Ovary (tissue), 9 donors: ENCODE data around the gene SKIDA1. TPM values are rescaled to one million over a fixed set of nuclear protein-coding genes. Genes with fewer than 3 reads are reported as not detected.

Experiments
- DNase-seq, 5 donors: peaks; one replicate each; pipeline ENCODE4 v3.0.0-alpha.2; 2019 to 2020
- H3K27ac ChIP-seq, 2 donors: fragments of 200-600 bp; one replicate each; pipeline versions ENCODE4 v1.5.1 to v1.8.0; 2019 to 2022
- H3K27me3 ChIP-seq: fragments of 200-600 bp; one replicate; pipeline ENCODE4 v1.8.0; 2022
- H3K36me3 ChIP-seq: fragments of 200-600 bp; sonication (generic); one replicate; pipeline ENCODE4 v1.5.1; 2019
- H3K4me1 ChIP-seq: one replicate; pipeline ENCODE4 v1.8.1; 2013; ENCODE audit warnings: mild to moderate bottlenecking, moderate library complexity; ENCODE audit not compliant: insufficient read depth
- H3K4me3 ChIP-seq: fragments of 200-600 bp; sonication (generic); one replicate; pipeline ENCODE4 v1.5.1; 2017
- H3K9me3 ChIP-seq, 2 donors: fragments of 200-600 bp in 1 of 2; sonication (generic) in 1 of 2; one replicate each; pipeline versions ENCODE4 v1.5.1 to v1.8.1; 2013 to 2019; ENCODE audit warnings: mild to moderate bottlenecking in 1 of 2, moderate library complexity in 1 of 2
- CTCF ChIP-seq, 3 donors: fragments of 450-650 bp in 2 of 3; fragments of 200-600 bp in 1 of 3; IDR thresholded peaks; one replicate each; pipeline versions ENCODE4 v1.5.1 to v1.8.0; 2016 to 2022; ENCODE audit warnings: antibody characterized with exemption in 3 of 3, mild to moderate bottlenecking in 1 of 3
- EP300 ChIP-seq: sonication (generic); formaldehyde crosslinking; IDR thresholded peaks from one replicate; pipeline ENCODE4 v1.6.1; 2017; ENCODE audit warnings: antibody characterized with exemption
- POLR2A ChIP-seq: fragments of 450-650 bp; IDR thresholded peaks from one replicate; pipeline ENCODE4 v1.6.1; 2017; ENCODE audit warnings: antibody characterized with exemption, mild to moderate bottlenecking, moderate library complexity
- WGBS, 3 donors: extraction: QIAGEN DNeasy Blood & Tissue Kit in 1 of 3; methylation state at CpG; one replicate each; pipeline versions ENCODE4 v1.1.5 to v1.1.7; 2013 to 2017; 5-methylcytosine and 5-hydroxymethylcytosine counted together
- intact Hi-C, 4 donors: fragments of 100-400 bp; cut with DNase I; formaldehyde crosslinking; loops; one replicate each; pipeline versions ENCODE4 v1.11.0 to v1.15.1; 2022 to 2023
- polyA plus RNA-seq, 2 donors: library from polyadenylated mRNA; stranded (reverse); fragments of 200-250 nt in 1 of 2; fragments of 350-450 nt in 1 of 2; fragmentation: Illumina TruSeq in 1 of 2; extraction: RNeasy Lipid Tissue Mini Kit (QIAGEN cat#74804) in 1 of 2; gene quantifications; one replicate each; pipeline ENCODE4 v1.2.3, GENCODE V29; 2013 to 2014
- total RNA-seq, 7 donors: library from RNA; depleted of rRNA in 2 of 7; stranded (reverse); fragments of >200 nt in 2 of 7; fragmentation: NEBNext Ultra II Directional in 3 of 7; extraction: Animal tissue kit (Norgen Biotek cat#: 25700) in 3 of 7; gene quantifications; one replicate each; pipeline versions ENCODE4 v1.1.0 to v1.2.4, GENCODE V29; 2016 to 2023
- donor health status: DM: no; HTN: no; CAD: no; lungs with moderate emphysema.
- donor health status: DM: no; HTN: no; CAD: no.
- donor health status: Bipolar disorder and iron deficiency.
- donor health status: DM: yes; HTN: yes; CAD: no.
- donor health status: DM: no; HTN: no; CAD: no.
- donor health status: DM: yes; HTN: yes; CAD: no.

Gene SKIDA1
- total and polyA plus RNA-seq, 9 donors = 1.1 to 4.2 (median 3.1) TPM

- Histone ChIP-seq H3K36me3 (no peaks in the 10 kb centered on the region), H3K27ac (no peak overlapping the region), H3K4me1 (no peaks in the 10 kb centered on the region), H3K9me3 (no peaks in the 10 kb centered on the region), H3K27me3 (no peaks in the 10 kb centered on the region), H3K4me3 (no peak overlapping the region)
- no peak for TF ChIP-seq POLR2A
- no peak for TF ChIP-seq EP300
- no peak for TF ChIP-seq CTCF (IDR thresholded peaks at IDR 0.05)
- DNase-seq = no peak
- intact Hi-C loops = loop anchor here in 3 of 4 donors (10.0 kb wide), 4 partner anchors 215 to 1485 kb away; no protein-coding TSS in a partner anchor
- 95 to 97% (median 96%) methylated on average over 4 of the region's 4 CpGs for WGBS, 3 donors
These were observed 35.3 kb downstream of the SKIDA1 start for GRCh38 chr10:21490028-21490710.

GRCh38 chr10:21488957-21489446, 36.5 kb downstream of the SKIDA1 start:
- Histone ChIP-seq H3K27ac (no peak overlapping the region), H3K36me3 (no peaks in the 10 kb centered on the region), H3K9me3 (no peaks in the 10 kb centered on the region), H3K4me1 (no peaks in the 10 kb centered on the region), H3K27me3 (no peaks in the 10 kb centered on the region), H3K4me3 (no peak overlapping the region)
- TF ChIP-seq EP300 (no peak), CTCF (IDR thresholded peaks at IDR 0.05) (no peak), POLR2A (no peak)
- no peak for DNase-seq
- intact Hi-C loops = no loop called here
- WGBS, 3 donors = 54 to 64% (median 62%) methylated on average over 5 of the region's 5 CpGs

- H3K4me3 ChIP-seq = no peak overlapping the region
- no peak for DNase-seq
- TF ChIP-seq CTCF (IDR thresholded peaks at IDR 0.05) (no peak), POLR2A (no peak), EP300 (no peak)
- no peaks in the 10 kb centered on the region for H3K9me3 ChIP-seq
- intact Hi-C loops = no loop called here
- H3K36me3 ChIP-seq = no peaks in the 10 kb centered on the region
- H3K27ac ChIP-seq = no peak overlapping the region
- 32 to 38% (median 33%) methylated on average over 6 of the region's 6 CpGs for WGBS, 3 donors
- H3K4me1 ChIP-seq = no peaks in the 10 kb centered on the region
- no peaks in the 10 kb centered on the region for H3K27me3 ChIP-seq
These were observed 37.1 kb downstream of the SKIDA1 start for GRCh38 chr10:21488246-21488956.

- intact Hi-C loops = no loop called here
- WGBS, 3 donors = 96 to 98% (median 98%) methylated on average over 10 of the region's 10 CpGs
These were observed 37.9 kb downstream of the SKIDA1 start for GRCh38 chr10:21487416-21488180.

More at GRCh38 chr10:21487416-21488180, 37.9 kb downstream of the SKIDA1 start:
- no peak for DNase-seq
- H3K4me3 ChIP-seq = no peak overlapping the region
- H3K4me1 ChIP-seq = no peaks in the 10 kb centered on the region
- no peaks in the 10 kb centered on the region for H3K36me3 ChIP-seq
- no peak for TF ChIP-seq CTCF (IDR thresholded peaks at IDR 0.05)
- TF ChIP-seq EP300 = no peak
- no peak for TF ChIP-seq POLR2A
- no peaks in the 10 kb centered on the region for H3K9me3 ChIP-seq
- no peaks in the 10 kb centered on the region for H3K27me3 ChIP-seq
- H3K27ac ChIP-seq = no peak overlapping the region
